HCT116 (cell line): Measurements from ENCODE around the gene CSNK2A1. TPM values are rescaled to one million over a fixed set of nuclear protein-coding genes. Genes with fewer than 3 reads are reported as not detected.
A peak's percentile ranks its signal among the peaks of the same experiment; 100 is the strongest.

Experiments
- ATAC-seq: fragments of 200-7000 bp; cut with Tn5 transposase; 2 replicates; pipeline ENCODE4 v1.9.1; 2020; ENCODE audit warnings: mild to moderate bottlenecking, moderate library complexity
- BruUV-seq: library from RNA; stranded (reverse); fragments of 400-500 nt; replicated peaks from 2 replicates; lab custom pipeline; 2021; lab: Mats Ljungman, UMichigan
- CTCF ChIA-PET: fragments of 300-600 bp; sonication (Branson Sonifier 250); formaldehyde crosslinking; loops from one replicate; lab custom pipeline; 2021; ENCODE audit warnings: antibody characterized with exemption; lab: Charles Lee
- POLR2A ChIA-PET: fragments of 300-600, 350-600 bp; sonication (Branson Sonifier 250); formaldehyde crosslinking; loops from one replicate; lab custom pipeline; 2021; ENCODE audit warnings: antibody characterized with exemption; lab: Charles Lee
- RAD21 ChIA-PET, 2 experiments: fragments of 300-600 bp; sonication (Branson Sonifier 250); formaldehyde crosslinking; loops; one replicate each; lab custom pipeline; 2023; ENCODE audit warnings: low total read pairs in 2 of 2; ENCODE audit not compliant: uncharacterized antibody in 2 of 2, unreplicated experiment in 2 of 2, low non-redundant PET in 1 of 2; lab: Charles Lee
- DNase-seq: peaks from one replicate; pipeline ENCODE4 v3.0.0-alpha.2; 2010; ENCODE audit warnings: low read depth, low spot score
- H2AFZ ChIP-seq: fragments of 200-600 bp; shearing (Covaris generic), sonication (generic); 2 replicates; pipeline ENCODE4 v1.6.1; 2017; ENCODE audit warnings: low read depth, mixed run types, mixed read lengths, antibody characterized with exemption, low read length; ENCODE audit not compliant: poor library complexity, severe bottlenecking
- H3K27ac ChIP-seq: 2 replicates; pipeline ENCODE4 v1.5.1; 2012; ENCODE audit warnings: low read depth, low read length
- H3K27me3 ChIP-seq: fragments of 200-600 bp; sonication (generic); 2 replicates; pipeline ENCODE4 v1.6.1; 2016; ENCODE audit warnings: mixed run types, low read length, mixed read lengths; ENCODE audit not compliant: insufficient read depth
- H3K36me3 ChIP-seq, 2 experiments: fragments of 200-500 bp in 1 of 2; fragments of 200-600 bp in 1 of 2; sonication (Bioruptor generic) in 1 of 2; sonication (generic) in 1 of 2; 2 replicates each; pipeline versions ENCODE4 v1.5.1 to v1.6.1; 2014 to 2016; ENCODE audit warnings: low read length in 2 of 2, inconsistent platforms in 1 of 2, mixed read lengths in 1 of 2, mixed run types in 1 of 2; ENCODE audit not compliant: insufficient read depth in 2 of 2, control insufficient read depth in 1 of 2
- H3K4me1 ChIP-seq, 2 experiments: fragments of 200-600 bp in 1 of 2; sonication (generic) in 1 of 2; 2 replicates each; pipeline versions ENCODE4 v1.5.1 to v1.6.1; 2012 to 2017; ENCODE audit warnings: low read length in 2 of 2, inconsistent platforms in 1 of 2, mild to moderate bottlenecking in 1 of 2, mixed read lengths in 1 of 2, mixed run types in 1 of 2, moderate library complexity in 1 of 2; ENCODE audit not compliant: insufficient read depth in 2 of 2, control insufficient read depth in 1 of 2
- H3K4me2 ChIP-seq: fragments of 200-600 bp; sonication (generic); 2 replicates; pipeline ENCODE4 v1.6.1; 2017; ENCODE audit warnings: mixed run types, low read length, mixed read lengths
- H3K4me3 ChIP-seq, 2 experiments: fragments of 200-600 bp in 1 of 2; sonication (generic) in 1 of 2; replicated peaks in 1 of 2; 2 replicates each; pipeline ENCODE4 v1.5.1; 2011 to 2016; ENCODE audit warnings: low read length in 2 of 2, control low read depth in 1 of 2, low read depth in 1 of 2, mild to moderate bottlenecking in 1 of 2, mixed read lengths in 1 of 2, mixed run types in 1 of 2
- H3K79me2 ChIP-seq: fragments of 200-600 bp; sonication (generic); 2 replicates; pipeline ENCODE4 v1.6.1; 2017; ENCODE audit warnings: mild to moderate bottlenecking, mixed run types, low read length, moderate library complexity, mixed read lengths; ENCODE audit not compliant: insufficient read depth
- H3K9ac ChIP-seq: fragments of 200-600 bp; sonication (generic); 2 replicates; pipeline ENCODE4 v1.6.1; 2016; ENCODE audit warnings: low read length, mixed read lengths
- H3K9me2 ChIP-seq: fragments of 200-600 bp; sonication (generic), shearing (Covaris generic); 2 replicates; pipeline ENCODE4 v1.6.1; 2017; ENCODE audit warnings: mixed run types, mild to moderate bottlenecking, moderate library complexity; ENCODE audit not compliant: insufficient read depth
- H3K9me3 ChIP-seq, 2 experiments: fragments of 200-500 bp in 1 of 2; fragments of 200-600 bp in 1 of 2; sonication (Bioruptor generic) in 1 of 2; sonication (generic) in 1 of 2; 2 replicates each; pipeline ENCODE4 v1.6.1; 2014 to 2017; ENCODE audit warnings: low read length in 2 of 2, mixed read lengths in 2 of 2, inconsistent platforms in 1 of 2, low read depth in 1 of 2, mild to moderate bottlenecking in 1 of 2, mixed run types in 1 of 2, moderate library complexity in 1 of 2; ENCODE audit not compliant: control insufficient read depth in 1 of 2, insufficient read depth in 1 of 2
- H4K20me1 ChIP-seq: fragments of 200-600 bp; sonication (generic), shearing (Covaris generic); 2 replicates; pipeline ENCODE4 v1.6.1; 2017; ENCODE audit warnings: mixed run types, mild to moderate bottlenecking, moderate library complexity; ENCODE audit not compliant: insufficient read depth
- ATF3 ChIP-seq: IDR thresholded peaks from 2 replicates; pipeline ENCODE4 v1.6.1; 2012
- ELF1 ChIP-seq: IDR thresholded peaks from 2 replicates; pipeline ENCODE4 v1.6.1; 2012; ENCODE audit warnings: low read depth, borderline replicate concordance
- EZH2 ChIP-seq: fragments of 200-600 bp; sonication (generic); IDR thresholded peaks from 2 replicates; pipeline ENCODE4 v1.6.1; 2017; ENCODE audit warnings: antibody characterized with exemption, mixed run types
- FOSL1 ChIP-seq: IDR thresholded peaks from 2 replicates; pipeline ENCODE4 v1.6.1; 2012; ENCODE audit warnings: low read depth
- MAX ChIP-seq: IDR thresholded peaks from 2 replicates; pipeline ENCODE4 v1.6.1; 2012
- POLR2A ChIP-seq: IDR thresholded peaks from 2 replicates; pipeline ENCODE4 v1.7.0; 2011; ENCODE audit warnings: borderline replicate concordance; ENCODE audit not compliant: insufficient read depth, insufficient read length; ENCODE audit errors: extremely low read depth
- SIN3A ChIP-seq: IDR thresholded peaks from 2 replicates; pipeline ENCODE4 v1.6.1; 2012; ENCODE audit warnings: low read depth
- SP1 ChIP-seq: IDR thresholded peaks from 2 replicates; pipeline ENCODE4 v1.6.1; 2012; ENCODE audit warnings: low read depth
- SRF ChIP-seq: IDR thresholded peaks from 2 replicates; pipeline ENCODE4 v1.6.1; 2012; ENCODE audit warnings: low read depth
- YY1 ChIP-seq: IDR thresholded peaks from 2 replicates; pipeline ENCODE4 v1.6.1; 2011; ENCODE audit warnings: low read length, low read depth, moderate library complexity, mild to moderate bottlenecking; ENCODE audit not compliant: insufficient replicate concordance; ENCODE audit errors: extremely low read depth
- ZFX ChIP-seq: fragments of 450-650 bp; IDR thresholded peaks from 2 replicates; pipeline ENCODE4 v1.6.1; 2017
- ZNF274 ChIP-seq: fragments of 200-500 bp; sonication (Bioruptor generic); IDR thresholded peaks from 2 replicates; pipeline ENCODE4 v1.6.1; 2014; ENCODE audit warnings: mild to moderate bottlenecking, low read depth, low read length, inconsistent platforms
- intact Hi-C: fragments of 100-400 bp; cut with micrococcal nuclease; formaldehyde crosslinking; loops from 2 replicates; pipeline ENCODE4 v1.10.0; 2022
- total RNA-seq: library from RNA; stranded (reverse); gene quantifications from one replicate; pipeline ENCODE4 v1.2.1, GENCODE V29; 2021; ENCODE audit not compliant: unreplicated experiment

CSNK2A1 gene
- total RNA-seq, 1 experiment from 2014 or later = 284 TPM

- peak overlapping the region; percentile 86 for H3K4me2 ChIP-seq
- ChIA-PET POLR2A (interaction anchor here (1.0 to 1.8 kb wide), 10 partner anchors 8 to 177 kb away, joined by 3 to 9 read pairs (median 5); no protein-coding TSS in a partner anchor), CTCF (interaction anchor here (1.4 to 1.5 kb wide), 2 partner anchors 104 to 226 kb away, joined by 3 to 5 read pairs; partner anchors contain the start of gene SLC52A3), RAD21 (no interaction called here)
- peak overlapping the region; percentile 88 to 98 for H3K4me3 ChIP-seq
- no peaks in the 10 kb centered on the region for H3K27me3 ChIP-seq
- no TSS peak for BruUV-seq
- peaks cover 58% of the 10 kb centered on the region for H3K79me2 ChIP-seq
- H3K9me2 ChIP-seq = no peaks in the 10 kb centered on the region
- peak; percentile 35 for ATAC-seq
- peaks cover 41% of the 10 kb centered on the region; the same call in 1 of the 2 replicates for H4K20me1 ChIP-seq
- H3K36me3 ChIP-seq = peaks cover 2 to 29% of the 10 kb centered on the region in 2 experiments; a peak in 2 of 4 replicates
- peak overlapping the region; percentile 99 for H3K9ac ChIP-seq
- peak overlapping the region; percentile 97 for H3K27ac ChIP-seq
- intact Hi-C loops = no loop called here
- no peak for DNase-seq
- no peak overlapping the region for H2AFZ ChIP-seq
- TF ChIP-seq ZFX (no peak), YY1 (no peak), SP1 (no peak), ZNF274 (no peak), EZH2 (no peak), ELF1 (no peak), MAX (no peak), POLR2A (no peak), ATF3 (no peak), FOSL1 (no peak), SIN3A (no peak), SRF (no peak)
- peaks cover 0 to 5% of the 10 kb centered on the region in 2 experiments; a peak in 1 of 4 replicates for H3K9me3 ChIP-seq
- peaks cover 4 to 42% of the 10 kb centered on the region in 2 experiments; a peak in 3 of 4 replicates for H3K4me1 ChIP-seq
Observed at GRCh38 chr20:542777-543368, 717 bp downstream of the CSNK2A1 start.
